Body of pancreas (tissue), 4 donors: ENCODE results near the gene RAN. TPM values are rescaled to one million over a fixed set of nuclear protein-coding genes. Genes with fewer than 3 reads are reported as not detected.

ENCODE experiments used
- ATAC-seq: fragments of 150-250 bp; one replicate; pipeline ENCODE4 v1.9.1; 2016
- DNase-seq, 4 donors: peaks; one replicate each; pipeline ENCODE4 v3.0.0-alpha.2; 2019
- H3K27ac ChIP-seq, 4 donors: fragments of 200-600 bp; sonication (generic); 1 replicate in 3 of 4; 2 replicates in 1 of 4; pipeline versions ENCODE4 v1.5.1 to v1.6.1; 2016 to 2019; ENCODE audit warnings: mild to moderate bottlenecking in 1 of 4, mixed read lengths in 1 of 4, moderate library complexity in 1 of 4
- H3K27me3 ChIP-seq, 2 donors: fragments of 200-600 bp; sonication (generic); one replicate each; pipeline ENCODE4 v1.6.0; 2016; ENCODE audit warnings: mild to moderate bottlenecking in 1 of 2
- H3K36me3 ChIP-seq, 2 donors: fragments of 200-600 bp; sonication (generic); replicated peaks in 1 of 2; 2 replicates each; pipeline ENCODE4 v1.5.1; 2016; ENCODE audit warnings: low read depth in 2 of 2; ENCODE audit not compliant: insufficient read depth in 1 of 2
- H3K4me1 ChIP-seq: fragments of 200-600 bp; sonication (generic); one replicate; pipeline ENCODE4 v1.6.0; 2016
- H3K4me3 ChIP-seq, 2 donors: fragments of 200-600 bp; sonication (generic); 1 replicate in 1 of 2; 2 replicates in 1 of 2; pipeline ENCODE4 v1.5.1; 2016 to 2019
- H3K9me3 ChIP-seq, 3 donors: fragments of 200-600 bp; sonication (generic); 1 replicate in 2 of 3; 2 replicates in 1 of 3; pipeline ENCODE4 v1.5.1; 2016
- POLR2A ChIP-seq, 3 donors: fragments of 450-650 bp; IDR thresholded peaks; one replicate each; pipeline ENCODE4 v1.6.1; 2016; ENCODE audit warnings: antibody characterized with exemption in 3 of 3, mild to moderate bottlenecking in 2 of 3
- WGBS, 2 donors: methylation state at CpG; one replicate each; pipeline ENCODE4 v1.1.5; 2017; 5-methylcytosine and 5-hydroxymethylcytosine counted together
- intact Hi-C: fragments of 100-400 bp; cut with DNase I; formaldehyde crosslinking; loops from one replicate; pipeline ENCODE4 v1.15.1; 2023
- total RNA-seq, 2 donors: library from RNA; depleted of rRNA; stranded (reverse); fragments of >200 nt; gene quantifications; one replicate each; pipeline ENCODE4 v1.1.0, GENCODE V29; 2016
- TF ChIP-seq, protein P1 (sequence below), 7 experiments: fragments of 450-650 bp in 4 of 7; fragments of 200-600 bp in 3 of 7; sonication (generic) in 3 of 7; IDR thresholded peaks; one replicate each; pipeline ENCODE4 v1.5.1; 2016 to 2019; ENCODE audit warnings: antibody characterized with exemption in 7 of 7

Gene RAN
- total RNA-seq, 2 donors from 2014 or later: 79.1 to 115 TPM

DNA sequence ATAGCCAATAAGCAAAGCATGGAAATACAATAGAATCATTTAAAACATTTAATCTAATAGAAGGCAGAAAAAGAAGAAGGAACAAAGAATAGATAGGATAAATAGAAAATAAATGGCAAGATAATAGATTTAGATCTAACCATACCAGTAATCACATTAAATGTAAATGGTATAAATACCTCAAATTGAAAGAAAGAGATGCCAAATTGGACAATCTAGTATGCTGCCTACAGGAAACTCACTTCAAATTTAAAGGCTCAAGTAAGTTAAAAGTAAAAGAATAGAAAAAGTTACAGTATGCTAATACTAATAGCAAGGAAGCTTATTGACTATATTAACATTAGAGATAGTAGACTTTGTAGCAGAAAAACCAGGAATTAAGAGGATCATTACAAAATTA lies 40.1 kb downstream of the RAN start:
- TF ChIP-seq POLR2A (IDR thresholded peaks at IDR 0.05): no peak
- TF ChIP-seq, protein P1, sequence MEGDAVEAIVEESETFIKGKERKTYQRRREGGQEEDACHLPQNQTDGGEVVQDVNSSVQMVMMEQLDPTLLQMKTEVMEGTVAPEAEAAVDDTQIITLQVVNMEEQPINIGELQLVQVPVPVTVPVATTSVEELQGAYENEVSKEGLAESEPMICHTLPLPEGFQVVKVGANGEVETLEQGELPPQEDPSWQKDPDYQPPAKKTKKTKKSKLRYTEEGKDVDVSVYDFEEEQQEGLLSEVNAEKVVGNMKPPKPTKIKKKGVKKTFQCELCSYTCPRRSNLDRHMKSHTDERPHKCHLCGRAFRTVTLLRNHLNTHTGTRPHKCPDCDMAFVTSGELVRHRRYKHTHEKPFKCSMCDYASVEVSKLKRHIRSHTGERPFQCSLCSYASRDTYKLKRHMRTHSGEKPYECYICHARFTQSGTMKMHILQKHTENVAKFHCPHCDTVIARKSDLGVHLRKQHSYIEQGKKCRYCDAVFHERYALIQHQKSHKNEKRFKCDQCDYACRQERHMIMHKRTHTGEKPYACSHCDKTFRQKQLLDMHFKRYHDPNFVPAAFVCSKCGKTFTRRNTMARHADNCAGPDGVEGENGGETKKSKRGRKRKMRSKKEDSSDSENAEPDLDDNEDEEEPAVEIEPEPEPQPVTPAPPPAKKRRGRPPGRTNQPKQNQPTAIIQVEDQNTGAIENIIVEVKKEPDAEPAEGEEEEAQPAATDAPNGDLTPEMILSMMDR (IDR thresholded peaks at IDR 0.05): no peak
- no peaks in the 10 kb centered on the region for H3K36me3 ChIP-seq
- DNase-seq (no peak), ATAC-seq (no peak)
- H3K4me1 ChIP-seq: peaks cover 11% of the 10 kb centered on the region
- H3K4me3 ChIP-seq: no peak overlapping the region
- no peaks in the 10 kb centered on the region for H3K9me3 ChIP-seq
- H3K27me3 ChIP-seq: no peaks in the 10 kb centered on the region
- H3K27ac ChIP-seq: no peak overlapping the region
- intact Hi-C loops: no loop called here

DNA sequence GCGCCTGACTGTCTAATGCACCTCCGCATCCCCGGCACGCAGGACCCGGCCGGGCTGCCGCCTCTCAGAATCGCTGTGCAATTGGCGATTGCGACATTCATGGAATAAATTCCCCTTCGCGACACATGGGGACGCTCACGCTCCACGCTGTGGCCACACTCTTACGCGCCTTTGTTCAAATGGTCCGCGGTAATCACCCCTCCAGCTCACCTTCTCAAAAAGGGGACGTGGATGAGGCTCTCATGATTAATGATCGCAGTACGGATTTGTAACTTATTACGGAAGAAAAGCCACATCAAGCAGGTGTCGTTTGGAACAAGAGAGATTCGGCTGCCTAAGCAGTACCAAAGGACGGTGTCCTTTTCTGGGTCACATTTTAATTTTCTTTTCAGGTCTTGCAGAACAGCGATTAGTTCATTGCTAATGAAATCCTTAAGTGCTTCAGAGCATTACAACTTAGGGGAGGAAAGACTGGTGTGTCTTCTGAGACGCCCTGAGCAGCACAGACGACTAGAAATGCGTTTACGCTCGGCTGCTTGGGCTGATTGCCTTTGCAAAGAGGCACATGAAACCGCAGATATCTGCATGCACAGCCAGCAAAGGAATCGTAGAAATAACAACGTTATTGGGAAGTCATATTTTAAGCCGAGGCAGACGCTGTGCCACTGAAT lies 44.5 kb downstream of the RAN start:
- no peaks in the 10 kb centered on the region for H3K36me3 ChIP-seq
- WGBS, 2 donors: 7 to 8% methylated on average over 36 of the region's 37 CpGs
- H3K9me3 ChIP-seq: no peaks in the 10 kb centered on the region
- peaks cover 11% of the 10 kb centered on the region for H3K4me1 ChIP-seq
- no peak overlapping the region for H3K4me3 ChIP-seq
- ATAC-seq (peak; percentile 83), DNase-seq (peak; percentile 59 to 66 (median 62))
- no peak overlapping the region for H3K27ac ChIP-seq
- intact Hi-C loops: no loop called here
- no peaks in the 10 kb centered on the region for H3K27me3 ChIP-seq
- no peak for TF ChIP-seq POLR2A (IDR thresholded peaks at IDR 0.05)
- TF ChIP-seq, protein P1 (IDR thresholded peaks at IDR 0.05): peak; percentile 81 to 97 (median 96)

DNA sequence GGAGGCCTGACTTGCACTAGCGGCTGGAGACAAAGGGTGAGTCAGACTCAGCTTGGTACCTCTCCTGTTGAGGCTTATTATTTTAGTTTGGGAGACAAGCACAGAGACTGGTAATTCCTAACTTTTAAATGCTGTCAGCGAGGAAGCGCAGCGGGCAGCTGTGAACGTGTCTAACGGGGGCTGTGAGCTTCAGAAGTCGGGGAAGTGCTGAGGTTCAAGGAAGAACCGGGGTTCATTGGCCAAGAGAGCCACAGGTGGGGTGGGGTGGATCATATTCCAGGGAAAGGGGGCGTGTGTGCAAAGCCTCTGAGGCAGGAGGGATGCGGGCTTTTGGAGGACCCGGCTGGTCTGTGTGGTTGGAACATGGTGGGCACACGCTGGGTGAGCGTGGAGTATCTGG lies 45.7 kb downstream of the RAN start:
- ATAC-seq (no peak), DNase-seq (no peak)
- Histone ChIP-seq H3K4me3 (no peak overlapping the region), H3K36me3 (no peaks in the 10 kb centered on the region), H3K9me3 (no peaks in the 10 kb centered on the region), H3K4me1 (peaks cover 11% of the 10 kb centered on the region), H3K27me3 (no peaks in the 10 kb centered on the region), H3K27ac (no peak overlapping the region)
- intact Hi-C loops: no loop called here
- 79 to 86% methylated on average over 12 to 13 of the region's 13 CpGs for WGBS, 2 donors
- no peak for TF ChIP-seq POLR2A (IDR thresholded peaks at IDR 0.05)
- TF ChIP-seq, protein P1 (IDR thresholded peaks at IDR 0.05): no peak

DNA sequence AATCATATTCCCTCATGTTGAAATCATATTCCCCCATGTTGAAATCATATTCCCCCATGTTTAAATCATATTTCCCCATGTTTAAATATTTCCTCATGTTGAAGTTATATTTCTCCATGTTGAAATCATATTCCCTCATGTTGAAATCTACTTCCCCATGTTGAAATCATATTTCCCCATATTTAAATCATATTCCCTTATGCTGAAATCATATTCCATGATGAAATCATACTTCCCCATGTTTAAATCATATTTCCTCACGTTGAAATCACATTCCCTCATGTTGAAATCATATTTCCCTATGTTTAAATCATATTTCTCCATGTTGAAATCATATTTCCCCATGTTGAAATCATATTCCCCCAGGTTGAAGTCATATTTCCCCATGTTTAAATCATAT lies 47.2 kb downstream of the RAN start:
- Histone ChIP-seq H3K4me3 (no peak overlapping the region), H3K9me3 (no peaks in the 10 kb centered on the region), H3K36me3 (no peaks in the 10 kb centered on the region), H3K4me1 (peaks cover 11% of the 10 kb centered on the region), H3K27ac (no peak overlapping the region), H3K27me3 (no peaks in the 10 kb centered on the region)
- 17 to 23% methylated on average over 1 of the region's 1 CpG for WGBS, 2 donors
- TF ChIP-seq, protein P1 (IDR thresholded peaks at IDR 0.05): no peak
- no peak for TF ChIP-seq POLR2A (IDR thresholded peaks at IDR 0.05)
- no peak for DNase-seq
- intact Hi-C loops: no loop called here
- no peak for ATAC-seq

DNA sequence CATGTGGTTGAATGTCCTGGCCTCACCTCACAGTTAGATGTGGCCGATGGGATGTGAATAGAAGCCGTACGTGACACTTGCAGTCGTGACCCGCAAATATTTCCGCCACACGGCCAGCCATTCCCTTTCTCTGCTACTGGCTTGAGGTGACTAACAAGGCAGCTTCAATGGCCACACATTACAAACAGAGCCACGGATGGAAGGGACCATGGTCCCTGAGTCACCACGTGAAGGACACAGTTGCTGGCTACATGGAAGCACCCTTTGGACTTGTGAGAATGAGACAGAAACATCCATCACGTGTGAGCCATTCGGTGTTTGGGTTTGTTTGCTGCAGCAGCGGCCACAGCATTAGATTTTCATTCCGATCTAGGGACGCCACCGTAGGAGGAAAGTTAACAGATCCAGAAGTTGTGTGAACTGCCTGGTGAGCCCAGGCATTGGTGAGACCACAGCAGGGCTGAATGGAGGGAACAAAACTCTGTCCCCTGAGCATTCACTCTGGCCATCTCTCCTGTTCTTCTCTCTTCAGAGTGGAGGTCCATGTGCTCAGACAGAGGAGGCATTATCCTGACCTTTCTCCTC lies 48.3 kb downstream of the RAN start:
- ATAC-seq (no peak), DNase-seq (no peak)
- H3K36me3 ChIP-seq: no peaks in the 10 kb centered on the region
- no peak overlapping the region for H3K4me3 ChIP-seq
- WGBS, 2 donors: 62 to 70% methylated on average over 15 of the region's 15 CpGs
- no peak overlapping the region for H3K27ac ChIP-seq
- intact Hi-C loops: loop anchor here (10.0 kb wide), 1 partner anchor 215 kb away; no protein-coding TSS in a partner anchor
- TF ChIP-seq, protein P1 (IDR thresholded peaks at IDR 0.05): no peak
- no peak for TF ChIP-seq POLR2A (IDR thresholded peaks at IDR 0.05)
- peaks cover 11% of the 10 kb centered on the region for H3K4me1 ChIP-seq
- H3K9me3 ChIP-seq: no peaks in the 10 kb centered on the region
- no peaks in the 10 kb centered on the region for H3K27me3 ChIP-seq
